Cerebellar cortex (tissue), 1 donor: ENCODE results near the gene DMD.
"Not testable (repeated sequence)": the region's sequence is repeated elsewhere in the genome, so short reads cannot be mapped to it uniquely, and the experiment has no call there.

Experiments used
- DNase-seq: peaks from one replicate; pipeline ENCODE4 v3.0.0-alpha.2; 2015; ENCODE audit warnings: low spot score

The DMD gene

DNA sequence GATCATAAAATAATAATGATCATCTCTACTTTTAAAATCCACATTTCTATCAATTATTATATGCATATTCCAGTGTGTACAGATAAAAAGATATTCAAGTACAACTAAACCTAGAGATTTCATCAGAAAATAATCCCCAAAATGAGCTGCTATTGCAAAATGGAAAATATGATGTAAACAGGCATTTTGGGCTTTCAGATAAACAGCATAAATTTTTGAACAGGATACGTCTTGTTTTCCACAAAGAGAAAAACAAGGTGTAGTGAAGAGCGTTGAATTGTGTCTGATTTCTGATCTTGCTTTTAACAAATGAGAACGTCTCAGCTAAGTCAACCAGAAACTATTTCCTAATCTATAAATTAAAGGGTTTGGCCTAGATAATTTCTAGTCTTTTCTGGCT, 1789.9 kb downstream of the DMD start:
- no peak for DNase-seq

DNA sequence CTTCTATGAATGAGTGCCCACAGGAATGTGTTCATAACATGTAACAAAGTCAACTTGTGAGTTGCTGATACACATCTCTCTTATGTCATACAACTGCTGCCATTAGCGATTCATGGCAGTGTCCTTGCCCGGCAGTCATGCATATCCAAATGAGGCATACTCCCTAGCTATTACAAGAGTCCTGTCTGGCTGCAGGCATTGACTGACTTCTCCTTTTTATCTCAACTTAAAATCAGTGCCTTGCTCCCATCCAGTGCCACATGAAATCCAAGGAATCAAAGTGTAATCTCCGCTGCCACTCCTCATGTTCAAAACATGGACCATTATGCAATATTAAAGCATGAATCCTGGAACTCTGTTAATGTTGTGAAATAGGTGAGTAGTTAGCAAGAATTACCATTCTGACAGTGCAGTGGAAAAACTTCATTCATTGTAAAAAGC, 1790.6 kb downstream of the DMD start:
- DNase-seq = no peak

DNA sequence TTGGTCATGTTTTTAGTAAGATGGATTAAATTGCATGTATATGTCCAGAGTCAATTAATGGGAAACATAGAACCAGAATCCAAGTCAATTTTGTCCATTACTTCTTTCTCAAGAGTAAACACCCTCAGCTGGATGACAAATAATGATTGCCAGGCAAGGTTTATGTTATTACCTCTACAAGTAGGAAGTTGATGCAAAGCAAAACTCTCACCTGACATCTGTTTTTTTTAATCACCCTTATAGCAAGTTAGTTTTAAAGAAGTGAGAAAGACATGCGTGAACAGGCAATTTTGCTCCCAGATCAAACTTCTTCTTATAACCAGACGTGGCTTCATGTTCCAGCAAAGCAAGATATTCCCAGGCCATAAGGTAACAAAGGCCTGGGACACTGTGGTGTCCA, 1791.0 kb downstream of the DMD start:
- DNase-seq = no peak

DNA sequence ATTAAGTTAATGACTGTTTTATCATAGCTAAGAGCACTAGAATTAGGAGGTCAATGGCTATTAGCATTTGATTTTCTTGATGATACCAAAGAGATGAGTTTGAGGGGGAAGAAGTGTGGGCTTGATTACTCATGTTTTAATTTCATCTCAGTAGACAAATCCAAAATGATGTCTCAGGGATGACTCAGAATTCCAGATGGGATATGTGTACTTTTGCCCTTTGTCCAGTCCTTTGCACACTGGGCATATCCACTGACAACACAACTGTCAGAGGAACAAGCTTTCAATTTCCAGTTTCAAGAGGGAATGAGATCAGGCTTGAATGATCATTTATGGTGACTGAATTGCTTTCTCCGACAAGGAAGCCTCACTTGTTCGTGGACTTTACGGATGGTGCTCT, 1814.2 kb downstream of the DMD start:
- no peak for DNase-seq

DNA sequence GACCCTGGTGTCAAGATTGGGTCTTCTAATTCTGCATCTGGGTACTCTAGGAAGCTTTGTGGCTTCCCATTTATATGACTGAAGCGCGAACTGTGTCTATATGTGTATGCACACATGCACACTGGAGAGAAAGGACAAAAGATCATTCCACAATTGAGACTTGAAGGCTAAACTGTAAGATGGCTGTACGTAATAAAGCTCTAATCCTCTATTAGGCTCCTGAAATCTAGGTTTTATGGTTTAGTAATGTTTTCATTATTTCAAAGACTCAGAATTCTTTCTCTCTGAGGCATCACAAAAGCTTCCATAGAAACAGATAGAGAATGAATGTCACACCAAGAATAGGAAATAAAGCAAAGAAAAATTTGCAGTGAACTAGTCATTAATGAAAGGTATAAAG, 1818.8 kb downstream of the DMD start:
- no peak for DNase-seq

DNA sequence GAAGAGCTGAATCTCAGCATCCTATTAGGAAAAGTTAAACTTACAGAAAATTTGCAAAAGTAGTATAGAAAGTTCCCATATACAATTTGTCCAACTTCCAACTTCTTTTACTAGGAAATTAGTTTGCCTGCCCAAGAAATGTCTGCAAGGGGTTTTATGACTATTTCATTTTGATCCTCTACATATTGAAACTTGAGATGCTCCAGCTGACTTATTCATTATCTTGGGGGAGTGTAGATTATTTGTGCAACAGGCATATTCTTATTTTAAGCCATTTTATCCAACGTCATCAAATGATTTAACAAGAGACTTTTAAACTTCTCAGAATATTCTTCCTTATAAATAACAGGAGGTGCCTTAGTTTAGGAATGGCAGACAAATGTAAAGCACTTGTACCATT, 1822.4 kb downstream of the DMD start:
- no peak for DNase-seq

DNA sequence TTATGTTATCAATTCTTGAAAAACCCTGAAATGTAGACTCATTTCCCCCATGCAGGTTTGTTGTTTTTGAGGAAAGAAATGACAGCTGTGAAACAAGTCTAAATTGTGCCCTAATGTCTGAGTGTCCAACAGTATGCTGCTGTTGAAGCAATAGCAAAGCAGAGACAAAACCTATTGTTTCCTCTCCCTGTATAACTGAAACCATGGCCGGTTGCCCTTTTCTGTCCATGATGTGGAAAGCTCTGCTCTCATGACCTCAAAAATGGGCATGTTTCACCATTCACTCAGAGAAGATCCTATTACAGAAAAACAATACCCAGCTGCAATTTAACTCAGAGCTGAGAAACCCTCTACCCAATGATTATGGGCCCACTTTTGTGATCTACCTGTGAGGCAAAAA, 1826.9 kb downstream of the DMD start:
- no peak for DNase-seq

DNA sequence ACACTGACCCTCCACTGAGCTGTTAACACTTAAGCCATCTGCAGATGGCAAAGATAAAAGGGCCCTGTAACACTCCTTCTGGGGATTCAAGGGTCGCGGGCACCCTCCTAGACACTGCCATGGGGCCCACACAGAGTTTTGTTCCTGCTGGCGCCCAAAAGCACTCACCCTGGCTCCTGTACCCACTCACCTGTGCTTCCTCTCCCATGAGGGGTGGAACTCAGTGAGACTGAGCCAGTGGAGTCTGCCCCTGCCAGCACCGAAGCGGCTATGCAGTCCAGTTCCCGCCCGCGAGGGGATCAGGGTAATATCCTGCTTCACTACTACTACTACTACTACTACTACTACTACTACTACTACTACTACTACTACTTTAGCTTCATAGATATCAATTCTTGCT, 1827.4 kb downstream of the DMD start:
- DNase-seq = no peak

DNA sequence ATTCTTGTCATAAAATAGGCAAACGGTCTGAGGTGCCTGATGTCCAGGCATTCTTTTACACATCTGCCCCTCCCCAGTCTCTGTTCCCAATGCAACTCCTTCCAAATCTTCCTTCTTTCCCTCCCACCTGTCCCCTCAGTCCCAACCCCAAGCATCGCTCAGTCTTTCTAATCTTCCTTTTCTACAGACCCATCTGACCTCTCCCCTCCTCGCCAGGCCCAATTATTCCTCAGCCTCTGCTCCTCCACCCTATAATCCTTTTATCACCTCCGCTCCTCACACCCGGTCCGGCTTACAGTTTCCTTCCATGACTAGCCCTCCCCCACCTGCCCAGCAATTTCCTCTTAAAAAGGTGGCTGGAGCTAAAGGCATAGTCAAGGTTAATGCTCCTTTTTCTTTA, 1832.4 kb downstream of the DMD start:
- DNase-seq = not testable (repeated sequence)

DNA sequence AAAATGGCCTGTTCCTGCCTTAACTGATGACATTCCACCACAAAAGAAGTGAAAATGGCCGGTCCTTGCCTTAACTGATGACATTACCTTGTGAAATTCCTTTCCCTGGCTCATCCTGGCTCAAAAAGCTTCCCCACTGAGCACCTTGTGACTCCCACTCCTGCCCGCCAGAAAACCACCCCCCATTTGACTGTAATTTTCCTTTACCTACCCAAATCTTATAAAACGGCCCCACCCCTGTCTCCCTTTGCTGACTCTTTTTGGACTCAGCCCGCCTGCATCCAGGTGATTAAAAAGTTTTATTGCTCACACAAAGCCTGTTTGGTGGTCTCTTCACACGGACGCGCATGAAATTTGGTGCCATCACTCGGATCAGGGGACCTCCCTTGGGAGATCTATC, 1833.5 kb downstream of the DMD start:
- not testable (repeated sequence) for DNase-seq

DNA sequence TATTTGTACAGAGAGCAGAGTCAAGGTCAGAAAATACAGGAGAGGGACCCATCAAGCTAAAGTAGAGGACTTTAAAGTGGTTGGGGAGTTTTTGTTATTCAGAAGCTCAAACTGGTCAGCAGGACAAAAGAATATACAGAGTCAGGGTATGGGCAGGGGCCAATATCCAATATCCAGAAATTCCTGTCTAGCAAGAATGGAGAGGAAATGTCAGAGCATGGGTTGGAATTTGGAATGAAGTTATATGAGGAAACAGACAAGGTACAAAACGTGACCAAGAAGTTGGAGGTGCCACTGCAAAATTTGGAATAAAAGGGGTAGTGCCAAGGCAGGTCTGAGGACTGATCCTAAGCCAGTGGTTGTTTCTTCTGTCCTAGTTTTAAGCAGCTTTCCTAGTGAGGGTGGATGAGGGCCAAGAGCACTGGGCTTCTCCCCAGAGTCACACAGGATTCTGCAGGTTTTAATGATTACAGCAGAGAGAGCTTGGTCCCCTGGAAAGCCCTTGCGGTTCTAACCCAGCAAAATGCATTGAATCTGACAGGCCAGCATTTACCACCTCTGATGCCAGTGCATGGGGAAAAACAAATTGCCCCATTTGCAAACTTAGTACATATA, 1834.8 kb downstream of the DMD start:
- peak; percentile 15 for DNase-seq

DNA sequence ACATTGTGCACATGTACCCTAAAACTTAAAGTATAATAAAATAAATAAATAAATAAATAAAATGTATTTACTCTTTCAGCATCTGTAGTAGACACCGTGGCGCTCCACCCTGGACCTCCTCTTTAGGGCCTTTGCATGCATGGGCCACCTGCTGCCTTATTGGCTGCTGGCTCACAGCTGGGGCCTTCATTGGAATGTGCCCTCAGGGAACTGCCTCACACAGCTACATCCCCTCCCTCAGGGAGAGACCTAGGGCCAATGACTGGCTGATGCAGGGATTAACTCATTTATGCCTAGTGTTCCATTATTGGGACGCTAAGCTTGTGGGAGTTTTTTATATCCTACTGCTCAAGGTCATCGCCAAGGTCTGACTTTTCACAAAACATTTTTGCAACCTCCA, 1836.6 kb downstream of the DMD start:
- DNase-seq = no peak

DNA sequence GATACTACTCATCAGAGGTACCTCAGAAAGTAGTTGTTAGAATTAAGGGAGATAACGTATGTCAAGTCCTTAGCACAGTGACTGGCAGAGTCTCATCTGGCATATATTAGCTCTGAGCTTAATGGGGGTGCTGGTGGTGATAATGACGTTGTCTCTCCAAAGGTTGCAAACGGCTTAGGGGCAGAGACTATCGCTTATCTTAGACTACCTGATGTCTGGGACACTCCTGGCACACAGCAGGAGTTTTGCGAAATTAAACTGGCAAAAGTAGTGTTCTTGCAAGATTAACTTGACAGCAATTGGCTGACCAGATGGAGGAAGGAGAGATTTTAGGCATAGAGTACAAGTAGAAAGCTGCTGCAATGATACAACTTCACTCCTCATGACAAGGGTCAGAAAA, 1839.4 kb downstream of the DMD start:
- DNase-seq = no peak

DNA sequence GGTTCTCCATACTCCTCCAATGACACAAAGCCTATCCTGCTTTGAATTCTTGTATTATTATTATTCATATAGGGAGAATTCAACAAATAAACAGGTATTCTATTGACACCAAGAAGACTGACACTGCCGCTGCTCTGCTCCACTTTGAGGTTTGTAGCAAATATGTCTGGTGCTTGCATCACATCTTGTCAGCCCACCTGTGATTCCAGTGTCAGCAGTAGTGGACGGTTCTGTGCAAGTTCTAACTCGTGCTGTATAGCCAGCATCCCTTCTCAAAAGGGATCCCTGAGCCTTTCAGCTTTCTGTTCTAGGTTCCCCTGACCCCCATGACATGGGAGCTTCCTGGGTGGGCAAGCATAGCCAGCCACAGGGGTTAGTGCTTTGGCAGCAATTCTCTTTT, 1843.5 kb downstream of the DMD start:
- no peak for DNase-seq

DNA sequence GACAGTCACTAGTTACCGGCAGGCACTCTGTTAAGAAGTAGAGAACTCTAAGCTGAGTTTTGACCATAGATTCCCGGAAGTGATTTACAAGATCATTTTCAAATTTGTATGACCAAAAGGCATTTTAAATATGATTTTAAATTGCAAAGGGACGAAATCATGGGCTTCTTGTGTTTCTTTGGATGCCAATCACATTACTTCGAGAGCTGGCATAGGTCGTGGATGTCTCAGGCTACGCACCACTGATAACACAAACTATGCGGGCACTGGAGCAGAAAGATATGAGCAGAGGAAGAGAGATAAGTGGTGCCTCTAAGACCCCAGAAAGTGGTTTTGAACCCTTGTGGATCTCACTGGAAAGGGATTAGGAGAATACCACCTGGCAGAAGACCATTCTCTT, 1845.3 kb downstream of the DMD start:
- no peak for DNase-seq

DNA sequence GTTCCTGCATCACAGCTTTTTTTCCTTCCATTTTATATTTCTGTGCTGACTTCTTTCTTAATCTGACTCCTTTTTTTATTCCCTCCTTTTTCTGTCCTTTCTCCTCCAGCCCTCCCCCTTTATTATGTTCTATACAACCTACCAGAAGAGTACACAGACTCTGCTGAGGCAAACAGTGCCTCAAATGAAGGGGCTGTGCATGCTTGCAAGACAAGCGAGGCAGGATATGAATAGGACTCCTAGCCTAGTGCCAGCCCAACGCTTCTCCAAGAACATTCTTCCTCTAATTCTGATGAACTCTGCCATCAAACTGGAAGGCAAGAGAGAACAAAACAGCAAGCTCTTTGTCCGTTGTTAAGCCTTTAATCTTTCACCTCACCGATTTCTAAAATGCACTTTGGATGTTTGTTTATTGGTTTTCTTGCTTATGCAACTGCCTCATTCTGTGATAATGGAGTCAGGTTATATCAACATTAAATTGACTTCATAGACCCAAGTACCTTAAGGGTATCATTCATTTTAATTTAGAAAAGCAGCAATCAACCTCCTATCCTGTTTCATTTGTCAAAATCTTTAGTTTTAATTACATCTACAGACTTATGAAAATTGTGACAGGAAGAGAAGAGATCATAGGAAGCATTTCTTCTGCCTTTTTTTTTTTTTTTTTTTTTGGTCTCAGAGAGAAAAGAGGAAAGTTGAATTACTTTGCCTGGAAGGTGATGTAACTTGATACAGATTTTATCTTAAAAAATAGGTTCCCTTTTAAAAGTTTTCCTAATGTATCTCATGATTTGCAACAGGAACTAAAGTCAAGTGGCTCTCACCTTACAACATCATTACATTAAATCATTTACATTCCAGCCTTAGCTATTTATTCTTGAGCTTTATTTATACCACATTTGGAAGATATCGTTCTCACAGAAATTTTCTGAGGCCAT, 1854.8 kb downstream of the DMD start:
- DNase-seq = no peak

DNA sequence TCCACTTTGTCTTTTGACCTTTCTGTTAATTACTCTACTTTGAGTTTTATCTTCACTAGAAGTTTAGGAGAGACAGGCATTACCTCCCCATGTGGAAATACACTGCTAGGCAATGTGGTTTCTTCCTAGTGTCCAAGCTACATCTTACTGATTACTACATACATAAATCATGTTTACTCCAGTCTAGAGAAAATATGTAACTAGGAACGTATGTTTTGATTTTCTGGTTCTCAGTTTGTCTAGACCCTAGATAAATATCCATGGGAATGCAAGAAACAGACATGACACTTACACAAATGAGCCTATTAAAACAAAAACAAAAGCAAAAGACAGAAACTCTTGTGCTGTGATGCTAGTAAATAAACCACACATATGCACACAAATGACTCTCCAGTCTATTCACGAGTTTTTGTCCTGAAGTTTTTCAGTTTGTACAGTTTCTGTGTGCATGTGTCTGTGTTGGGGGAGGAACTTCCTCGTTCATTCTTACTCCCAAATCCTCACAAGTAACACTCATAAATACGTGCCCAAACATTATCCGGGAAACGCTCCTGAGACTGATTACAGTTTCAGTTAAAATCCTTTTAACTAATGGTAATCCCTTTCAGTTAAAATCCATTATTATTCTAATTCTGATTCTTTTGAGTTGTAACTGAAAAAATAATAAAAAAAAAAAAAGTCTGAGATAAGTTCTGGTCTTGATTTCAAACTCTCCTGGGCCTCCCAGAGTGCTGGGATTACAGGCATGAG, 1856.0 kb downstream of the DMD start:
- DNase-seq = no peak

DNA sequence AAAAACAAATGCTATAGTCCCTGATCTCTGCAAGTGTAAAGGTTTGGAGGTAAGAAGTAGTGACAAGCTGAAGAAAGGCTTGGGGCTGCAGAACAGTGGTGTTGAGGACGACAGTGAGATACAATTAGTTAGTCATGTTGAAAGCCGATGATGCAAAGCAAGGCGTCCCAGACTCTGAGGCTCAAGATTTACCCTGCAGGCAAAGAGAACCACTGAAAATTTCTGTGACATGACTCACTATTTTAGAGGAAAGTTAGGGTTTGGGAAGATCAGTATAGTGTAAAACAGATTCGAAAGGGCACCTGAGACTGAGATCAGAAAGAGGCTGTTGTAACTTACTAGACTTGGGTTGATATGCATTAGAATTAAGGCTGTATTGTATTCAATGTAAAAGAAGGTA, 1858.3 kb downstream of the DMD start:
- no peak for DNase-seq

DNA sequence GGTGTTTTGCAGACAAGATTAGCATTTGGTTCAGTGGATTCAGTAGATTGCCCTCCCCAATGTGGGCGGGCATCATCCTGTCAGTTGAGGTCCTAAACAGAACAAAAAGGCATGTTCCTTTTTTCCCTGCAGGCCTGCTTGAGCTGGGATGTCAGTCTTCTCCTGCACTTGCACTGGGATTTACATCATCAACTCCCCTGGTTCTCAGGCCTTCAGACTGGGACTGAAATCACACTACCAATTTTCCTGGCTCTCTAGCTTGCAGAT, 1860.6 kb downstream of the DMD start:
- DNase-seq = no peak

DNA sequence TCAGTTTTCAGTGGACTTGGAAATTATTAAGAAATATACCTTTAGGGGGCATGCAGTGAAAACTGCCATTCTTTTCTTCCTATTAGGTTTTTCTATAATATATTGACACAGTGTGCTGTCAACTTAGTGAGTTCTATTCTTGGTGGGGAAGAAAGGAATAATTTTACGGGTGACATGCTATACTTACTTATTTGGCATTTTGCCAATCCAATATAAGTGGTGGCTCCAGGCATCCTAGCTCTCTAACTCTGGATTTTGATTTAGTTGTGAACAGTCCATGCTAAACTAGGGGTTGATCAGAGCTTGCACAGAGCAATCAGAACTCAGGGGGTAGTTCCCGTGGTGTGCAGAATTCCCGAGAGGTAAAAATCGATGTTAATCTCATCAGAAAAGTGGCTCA, 1861.8 kb downstream of the DMD start:
- DNase-seq = no peak

DNA sequence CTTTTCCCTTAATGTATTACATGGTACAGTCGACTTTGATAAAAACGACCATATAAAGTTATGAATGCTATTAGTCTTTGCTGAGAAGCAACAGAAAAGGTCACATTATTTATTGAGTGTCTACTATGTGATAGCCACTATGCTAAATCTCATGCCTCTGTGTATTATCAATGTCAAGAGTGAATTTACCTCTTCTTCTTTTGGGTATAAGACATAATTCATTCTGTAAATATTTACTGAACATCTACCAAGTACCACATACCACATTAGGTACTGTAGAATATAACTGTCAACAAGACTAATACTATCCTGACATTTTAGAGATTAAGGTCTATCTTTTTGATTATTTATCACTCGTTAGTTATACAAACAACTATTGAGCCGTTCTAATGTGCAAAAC, 1870.8 kb downstream of the DMD start:
- DNase-seq = no peak

DNA sequence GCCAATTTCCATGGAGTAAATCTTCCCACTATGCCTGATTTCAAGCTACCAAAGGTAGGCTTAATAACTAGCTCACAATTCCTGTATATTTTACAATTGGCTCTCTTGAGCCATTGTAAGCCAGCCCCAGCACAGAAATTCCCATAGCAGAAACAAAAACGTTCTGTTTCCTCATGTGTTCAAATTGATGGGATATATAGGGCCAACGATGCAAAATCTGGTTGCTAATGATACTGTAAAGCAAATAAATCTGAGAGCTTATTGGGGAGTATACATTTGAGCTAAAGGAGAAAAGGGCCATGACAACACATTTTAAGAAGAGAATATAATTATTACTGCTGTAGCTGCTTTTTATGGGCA, 1872.4 kb downstream of the DMD start:
- no peak for DNase-seq

DNA sequence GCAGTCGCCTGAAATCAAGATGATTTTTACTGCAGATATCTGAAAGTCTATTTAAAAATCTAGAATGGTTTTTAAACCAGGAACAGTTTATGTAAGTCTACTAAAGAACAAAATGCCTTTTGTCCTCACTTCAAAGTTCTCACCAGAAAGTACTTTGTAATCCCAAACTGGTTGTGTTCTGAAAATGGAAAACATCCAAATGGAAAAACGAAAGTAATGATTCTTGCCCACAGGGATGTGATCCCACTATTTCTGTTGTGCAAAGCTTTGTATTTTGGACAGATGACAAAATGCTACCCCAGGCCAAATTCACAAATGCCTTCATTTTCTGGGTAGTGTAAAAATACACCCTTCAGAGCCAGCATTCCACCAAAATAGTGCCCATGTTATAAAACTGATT, 1874.0 kb downstream of the DMD start:
- DNase-seq = no peak
